CD4-positive, alpha-beta T cell (primary cell): ENCODE measurements around the gene FBN2. TPM values are rescaled to one million over a fixed set of nuclear protein-coding genes. Genes with fewer than 3 reads are reported as not detected.

ENCODE experiments used
- ATAC-seq: fragments of 200-7000 bp; cut with Tn5 transposase; one replicate; pipeline ENCODE4 v1.10.0; 2022; ENCODE audit warnings: mild to moderate bottlenecking; ENCODE audit not compliant: poor library complexity
- CTCF ChIA-PET: fragments of 350-600 bp; sonication (Branson Sonifier 250); formaldehyde crosslinking; loops from one replicate; lab custom pipeline; 2021; ENCODE audit warnings: antibody characterized with exemption, inconsistent platforms; lab: Charles Lee
- POLR2A ChIA-PET: fragments of 350-600 bp; sonication (Branson Sonifier 250); formaldehyde crosslinking; loops from one replicate; lab custom pipeline; 2021; ENCODE audit warnings: antibody characterized with exemption, inconsistent platforms; lab: Charles Lee
- DNase-seq, 14 experiments: peaks; one replicate each; pipeline ENCODE4 v3.0.0-alpha.2; 2013 to 2020; ENCODE audit warnings: mixed read lengths in 2 of 14
- H3K27ac ChIP-seq, 2 donors: one replicate each; pipeline versions ENCODE4 v1.5.1 to v1.7.0; 2013; ENCODE audit warnings: low read length in 2 of 2, low read depth in 1 of 2, mild to moderate bottlenecking in 1 of 2
- H3K27me3 ChIP-seq, 2 experiments: 1 replicate in 1 of 2; 2 replicates in 1 of 2; pipeline versions ENCODE4 v1.6.1 to v1.7.0; 2013; ENCODE audit warnings: low read length in 2 of 2, control low read depth in 1 of 2, mild to moderate bottlenecking in 1 of 2, moderate library complexity in 1 of 2; ENCODE audit not compliant: insufficient read depth in 2 of 2, control insufficient read depth in 1 of 2
- H3K36me3 ChIP-seq: one replicate; pipeline ENCODE4 v1.6.1; 2013; ENCODE audit warnings: low read length, control low read depth; ENCODE audit not compliant: insufficient read depth
- H3K4me1 ChIP-seq: one replicate; pipeline ENCODE4 v1.6.1; 2013; ENCODE audit warnings: low read length, control low read depth; ENCODE audit not compliant: insufficient read depth
- H3K4me3 ChIP-seq: one replicate; pipeline ENCODE4 v1.5.1; 2013; ENCODE audit warnings: mild to moderate bottlenecking, low read length, moderate library complexity
- H3K9me3 ChIP-seq, 2 experiments: 1 replicate in 1 of 2; 2 replicates in 1 of 2; pipeline versions ENCODE4 v1.6.1 to v1.7.0; 2013; ENCODE audit warnings: low read length in 2 of 2, mild to moderate bottlenecking in 2 of 2, control low read depth in 1 of 2, moderate library complexity in 1 of 2; ENCODE audit not compliant: control insufficient read depth in 1 of 2, insufficient read depth in 1 of 2
- H3K27ac Mint-ChIP-seq: one replicate; pipeline ENCODE4 v1.8.0; 2020; ENCODE audit warnings: mixed read lengths
- H3K27me3 Mint-ChIP-seq: one replicate; pipeline ENCODE4 v1.8.0; 2021; ENCODE audit warnings: mixed read lengths
- H3K36me3 Mint-ChIP-seq: one replicate; pipeline ENCODE4 v1.8.0; 2021; ENCODE audit warnings: low read depth, mixed read lengths
- H3K4me1 Mint-ChIP-seq: one replicate; pipeline ENCODE4 v1.8.0; 2021; ENCODE audit warnings: low read depth, mixed read lengths
- H3K4me3 Mint-ChIP-seq: one replicate; pipeline ENCODE4 v1.8.0; 2020; ENCODE audit warnings: mild to moderate bottlenecking, mixed read lengths
- H3K9me3 Mint-ChIP-seq: one replicate; pipeline ENCODE4 v1.8.0; 2020; ENCODE audit warnings: mixed read lengths
- intact Hi-C, 2 experiments: fragments of 100-400 bp; cut with DNase I in 1 of 2; cut with micrococcal nuclease in 1 of 2; formaldehyde crosslinking; loops; one replicate each; pipeline versions ENCODE4 v1.15.1 to v1.9.0; 2023 to 2025; cut with DNase I, micrococcal nuclease
- total RNA-seq, 174 experiments: library from RNA in 2 of 174; stranded (reverse) in 2 of 174; gene quantifications; one replicate each; pipeline ENCODE4 v1.2.3 and lab custom pipeline; 2021 to 2026
- TF ChIP-seq, protein P1 (sequence below): fragments of 200-600 bp; IDR thresholded peaks from one replicate; pipeline ENCODE4 v1.8.0; 2022; ENCODE audit warnings: antibody characterized with exemption, mild to moderate bottlenecking

The FBN2 gene
- total RNA-seq, 2 experiments from 2014 or later: 0.06 TPM; not detected in 1

DNA sequence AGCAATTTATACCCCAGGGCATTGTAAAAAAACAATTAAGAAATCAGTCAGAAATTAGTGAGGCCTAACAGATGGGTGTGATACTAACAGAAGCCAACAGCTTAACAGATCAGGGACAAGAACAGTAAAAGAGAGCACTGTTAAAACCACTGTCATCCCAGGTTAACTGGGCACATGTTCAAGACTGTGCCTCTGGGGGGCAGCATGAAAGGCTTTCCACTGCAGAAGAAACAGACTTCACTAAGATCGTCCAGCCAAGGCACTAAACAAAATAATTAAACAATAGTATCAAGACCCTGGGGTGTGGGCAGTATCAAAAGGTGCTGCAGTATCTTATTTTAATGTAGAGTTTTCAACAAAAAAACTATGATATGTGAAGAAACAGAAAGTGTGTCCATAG is 43.5 kb downstream of the FBN2 start:
- H3K27ac Mint-ChIP-seq: no peak overlapping the region
- H3K36me3 Mint-ChIP-seq: no peaks in the 10 kb centered on the region
- H3K9me3 ChIP-seq: no peaks in the 10 kb centered on the region

DNA sequence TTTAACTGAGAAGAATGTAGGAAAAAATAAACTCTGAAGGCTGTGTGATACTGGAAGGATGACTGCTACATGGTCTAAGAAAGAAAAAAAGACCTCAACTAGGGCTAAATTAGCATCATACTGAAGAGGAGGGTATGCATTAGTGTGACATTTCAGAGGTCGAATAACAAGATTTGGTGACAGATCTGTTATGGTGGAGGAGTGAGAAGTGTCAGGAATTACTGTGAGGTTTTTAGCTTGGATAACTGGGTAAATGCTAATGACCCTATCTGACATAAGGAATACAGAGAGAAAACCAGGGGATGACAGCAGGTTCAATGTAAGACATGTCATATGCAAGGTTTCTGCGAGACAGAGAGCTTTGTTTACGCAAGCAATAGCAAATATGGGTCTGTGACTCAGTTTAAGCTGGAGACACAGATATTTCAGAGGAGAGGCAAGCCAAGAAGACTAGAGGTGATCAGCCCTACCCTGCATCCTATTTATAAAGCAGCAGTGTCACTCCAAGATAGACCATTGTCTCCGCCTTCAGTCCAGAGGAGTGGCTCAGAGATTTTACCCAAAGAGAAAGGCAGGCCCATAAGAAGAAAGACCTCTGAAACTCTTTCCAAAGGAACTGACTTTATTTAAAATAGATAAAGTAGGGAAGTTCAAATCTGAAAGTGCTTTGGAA is 44.3 kb downstream of the FBN2 start:
- no peak for DNase-seq
- Mint-ChIP-seq H3K27me3 (no peaks in the 10 kb centered on the region), H3K4me1 (no peaks in the 10 kb centered on the region), H3K36me3 (no peaks in the 10 kb centered on the region), H3K9me3 (peaks cover 9% of the 10 kb centered on the region), H3K4me3 (no peak overlapping the region), H3K27ac (no peak overlapping the region)
- ChIA-PET CTCF (no interaction called here), POLR2A (no interaction called here)
- ATAC-seq: no peak
- H3K4me3 ChIP-seq: no peak overlapping the region
- H3K27ac ChIP-seq: no peak overlapping the region
- no peaks in the 10 kb centered on the region for H3K4me1 ChIP-seq
- H3K27me3 ChIP-seq: no peaks in the 10 kb centered on the region
- TF ChIP-seq, protein P1, sequence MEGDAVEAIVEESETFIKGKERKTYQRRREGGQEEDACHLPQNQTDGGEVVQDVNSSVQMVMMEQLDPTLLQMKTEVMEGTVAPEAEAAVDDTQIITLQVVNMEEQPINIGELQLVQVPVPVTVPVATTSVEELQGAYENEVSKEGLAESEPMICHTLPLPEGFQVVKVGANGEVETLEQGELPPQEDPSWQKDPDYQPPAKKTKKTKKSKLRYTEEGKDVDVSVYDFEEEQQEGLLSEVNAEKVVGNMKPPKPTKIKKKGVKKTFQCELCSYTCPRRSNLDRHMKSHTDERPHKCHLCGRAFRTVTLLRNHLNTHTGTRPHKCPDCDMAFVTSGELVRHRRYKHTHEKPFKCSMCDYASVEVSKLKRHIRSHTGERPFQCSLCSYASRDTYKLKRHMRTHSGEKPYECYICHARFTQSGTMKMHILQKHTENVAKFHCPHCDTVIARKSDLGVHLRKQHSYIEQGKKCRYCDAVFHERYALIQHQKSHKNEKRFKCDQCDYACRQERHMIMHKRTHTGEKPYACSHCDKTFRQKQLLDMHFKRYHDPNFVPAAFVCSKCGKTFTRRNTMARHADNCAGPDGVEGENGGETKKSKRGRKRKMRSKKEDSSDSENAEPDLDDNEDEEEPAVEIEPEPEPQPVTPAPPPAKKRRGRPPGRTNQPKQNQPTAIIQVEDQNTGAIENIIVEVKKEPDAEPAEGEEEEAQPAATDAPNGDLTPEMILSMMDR: no peak
- intact Hi-C loops: no loop called here
- no peaks in the 10 kb centered on the region for H3K36me3 ChIP-seq
- no peaks in the 10 kb centered on the region for H3K9me3 ChIP-seq

More for the DNA sequence above, 43.5 kb downstream of the FBN2 start:
- Mint-ChIP-seq H3K27me3 (no peaks in the 10 kb centered on the region), H3K9me3 (peaks cover 9% of the 10 kb centered on the region), H3K4me3 (no peak overlapping the region), H3K4me1 (no peaks in the 10 kb centered on the region)
- no peak overlapping the region for H3K4me3 ChIP-seq
- no peaks in the 10 kb centered on the region for H3K4me1 ChIP-seq
- no peaks in the 10 kb centered on the region for H3K27me3 ChIP-seq
- ATAC-seq (no peak), DNase-seq (no peak)
- CTCF ChIA-PET: no interaction called here
- POLR2A ChIA-PET: no interaction called here
- H3K36me3 ChIP-seq: no peaks in the 10 kb centered on the region
- intact Hi-C loops: no loop called here
- TF ChIP-seq, protein P1: no peak
- no peak overlapping the region for H3K27ac ChIP-seq

DNA sequence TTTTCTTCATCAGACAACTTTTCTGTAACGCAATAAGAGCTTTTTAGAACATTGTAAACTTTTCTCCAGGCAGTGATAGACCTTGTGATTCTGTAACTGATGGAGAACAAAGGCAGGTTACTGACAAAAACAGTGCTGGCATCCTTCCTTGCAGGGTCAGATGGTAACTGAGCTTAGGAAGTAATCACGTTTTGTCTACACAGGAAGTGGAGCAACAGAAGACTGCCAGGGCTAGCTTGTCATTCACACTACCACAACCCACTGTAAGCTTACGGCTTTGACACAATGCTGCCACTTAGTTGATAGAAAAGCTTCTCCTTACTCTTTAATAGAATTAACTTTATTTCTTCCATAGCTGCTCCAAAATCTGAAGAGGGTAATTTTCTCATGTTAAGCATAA is 46.8 kb downstream of the FBN2 start:
- H3K4me3 Mint-ChIP-seq: no peak overlapping the region
- H3K27ac Mint-ChIP-seq: no peak overlapping the region

More for the DNA sequence above, 46.8 kb downstream of the FBN2 start:
- DNase-seq: no peak
- H3K4me1 ChIP-seq: no peaks in the 10 kb centered on the region
- no peak for ATAC-seq
- Mint-ChIP-seq H3K27me3 (no peaks in the 10 kb centered on the region), H3K36me3 (no peaks in the 10 kb centered on the region), H3K9me3 (peaks cover 9% of the 10 kb centered on the region), H3K4me1 (no peaks in the 10 kb centered on the region)
- intact Hi-C loops: no loop called here
- no peaks in the 10 kb centered on the region for H3K36me3 ChIP-seq
- TF ChIP-seq, protein P1: no peak
- H3K27me3 ChIP-seq: no peaks in the 10 kb centered on the region
- CTCF ChIA-PET: no interaction called here
- no peak overlapping the region for H3K4me3 ChIP-seq
- POLR2A ChIA-PET: no interaction called here
- no peak overlapping the region for H3K27ac ChIP-seq
- no peaks in the 10 kb centered on the region for H3K9me3 ChIP-seq
